ENCODE measurements around the gene ZBTB8A.

GRCh38 chr1:32623775-32624174 is 84.5 kb downstream of the ZBTB8A start:
- TF ChIP-seq CTCF (IDR thresholded peaks at IDR 0.05) (no peak), POLR2A (IDR thresholded peaks at IDR 0.05) (no peak)
